RCC 7860 (cell line): ENCODE results near the gene GABRD.
"Not testable (repeated sequence)": the region's sequence is repeated elsewhere in the genome, so short reads cannot be mapped to it uniquely, and the experiment has no call there.

Experiments
- DNase-seq: peaks from one replicate; pipeline ENCODE4 v3.0.0-alpha.2; 2015; ENCODE audit warnings: low spot score
- FAIRE-seq: peaks from 2 replicates; lab custom pipeline; 2012; peaks lifted over from hg19 to GRCh38; lab: Jason Lieb, UNC

The GABRD gene

GRCh38 chr1:2019172-2019543 lies at the start of gene GABRD:
Gene GABRD, plus strand, starts transcription at chr1:2019345. Its CDS starts 79 bp downstream, at chr1:2019424.
- DNase-seq: no peak
- no peak for FAIRE-seq

GRCh38 chr1:1969505-1969900 lies 49.6 kb upstream of the GABRD start:
- DNase-seq (no peak), FAIRE-seq (no peak)

- DNase-seq: no peak
- no peak for FAIRE-seq
These were observed 49.0 kb upstream of the GABRD start for GRCh38 chr1:1969953-1970716.

GRCh38 chr1:1971017-1971416 lies 48.1 kb upstream of the GABRD start:
- FAIRE-seq: no peak
- DNase-seq: no peak

GRCh38 chr1:1971688-1972087 lies 47.5 kb upstream of the GABRD start:
- FAIRE-seq (no peak), DNase-seq (no peak)

GRCh38 chr1:1972976-1973715 lies 46.0 kb upstream of the GABRD start:
- FAIRE-seq: no peak

GRCh38 chr1:1973716-1974642 lies 45.2 kb upstream of the GABRD start:
- no peak for FAIRE-seq

More at GRCh38 chr1:1972976-1973715, 46.0 kb upstream of the GABRD start:
- no peak for DNase-seq

GRCh38 chr1:1974834-1975233 lies 44.3 kb upstream of the GABRD start:
- DNase-seq: no peak
- no peak for FAIRE-seq

More at GRCh38 chr1:1973716-1974642, 45.2 kb upstream of the GABRD start:
- DNase-seq: no peak

- FAIRE-seq (no peak), DNase-seq (no peak)
These were observed 43.6 kb upstream of the GABRD start for GRCh38 chr1:1975535-1975934.

- FAIRE-seq: no peak
- no peak for DNase-seq
These were observed 43.1 kb upstream of the GABRD start for GRCh38 chr1:1976031-1976430.

GRCh38 chr1:1978108-1978507 lies 41.0 kb upstream of the GABRD start:
- no peak for DNase-seq
- FAIRE-seq: no peak

GRCh38 chr1:1978690-1979481 lies 40.3 kb upstream of the GABRD start:
- not testable (repeated sequence) for DNase-seq, FAIRE-seq

GRCh38 chr1:1979482-1980165 lies 39.5 kb upstream of the GABRD start:
- DNase-seq: no peak
- FAIRE-seq: no peak

GRCh38 chr1:1980467-1981141 lies 38.5 kb upstream of the GABRD start:
- DNase-seq (no peak), FAIRE-seq (no peak)

GRCh38 chr1:1981142-1981500 lies 38.0 kb upstream of the GABRD start:
- DNase-seq (no peak), FAIRE-seq (no peak)

GRCh38 chr1:1981631-1982327 lies 37.4 kb upstream of the GABRD start:
- FAIRE-seq, DNase-seq: not testable (repeated sequence)

- no peak for DNase-seq
- FAIRE-seq: no peak
These were observed 36.5 kb upstream of the GABRD start for GRCh38 chr1:1982379-1983232.
